HG03066 (cell line): ENCODE measurements around the gene MYO3B.

ENCODE experiments used
- ATAC-seq: cut with Tn5 transposase; IDR thresholded peaks from one replicate; pipeline ENCODE4 v1.9.1; 2021; ENCODE audit warnings: low read depth; ENCODE audit not compliant: unreplicated experiment

Gene MYO3B

DNA sequence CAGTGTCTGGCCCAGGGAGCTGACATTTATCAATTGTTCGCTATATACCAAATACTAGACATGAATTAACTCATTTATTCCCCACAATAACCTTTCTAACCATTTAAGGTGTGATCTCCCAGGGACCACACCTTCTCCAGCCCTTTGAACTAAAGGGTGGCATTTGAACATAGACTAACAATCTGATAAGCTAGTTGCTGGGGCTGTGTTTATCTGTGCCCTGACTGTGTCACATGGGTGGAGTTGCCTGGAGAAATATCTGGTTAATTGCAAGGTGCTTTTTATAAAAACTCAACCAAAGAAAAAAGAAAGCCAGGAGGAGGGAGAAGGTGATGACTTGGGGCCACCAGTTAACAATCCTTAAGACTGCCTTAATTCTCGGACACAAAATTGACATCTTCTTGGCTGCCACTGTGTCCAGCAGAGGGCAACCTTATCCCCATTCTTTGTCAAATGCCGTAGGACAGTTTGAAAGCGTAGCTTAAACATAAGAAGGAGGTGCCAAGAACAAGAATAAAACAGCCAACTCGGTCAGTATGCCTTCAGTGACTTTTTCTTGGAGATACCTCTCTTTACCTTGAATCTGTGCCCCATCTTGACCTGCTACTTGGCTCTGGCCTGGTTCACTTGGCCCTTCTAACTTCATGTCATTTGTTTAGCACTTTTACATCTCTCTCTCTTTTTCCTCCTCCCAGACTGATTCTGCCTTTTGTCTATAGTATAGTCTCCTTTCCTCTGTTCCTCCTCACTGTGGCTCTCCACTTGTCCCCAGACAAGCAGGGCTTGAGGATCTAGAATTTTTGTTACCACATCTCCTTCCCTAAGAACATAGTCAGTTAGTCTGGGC, 183.4 kb downstream of the MYO3B start:
- peak; percentile 70 for ATAC-seq

DNA sequence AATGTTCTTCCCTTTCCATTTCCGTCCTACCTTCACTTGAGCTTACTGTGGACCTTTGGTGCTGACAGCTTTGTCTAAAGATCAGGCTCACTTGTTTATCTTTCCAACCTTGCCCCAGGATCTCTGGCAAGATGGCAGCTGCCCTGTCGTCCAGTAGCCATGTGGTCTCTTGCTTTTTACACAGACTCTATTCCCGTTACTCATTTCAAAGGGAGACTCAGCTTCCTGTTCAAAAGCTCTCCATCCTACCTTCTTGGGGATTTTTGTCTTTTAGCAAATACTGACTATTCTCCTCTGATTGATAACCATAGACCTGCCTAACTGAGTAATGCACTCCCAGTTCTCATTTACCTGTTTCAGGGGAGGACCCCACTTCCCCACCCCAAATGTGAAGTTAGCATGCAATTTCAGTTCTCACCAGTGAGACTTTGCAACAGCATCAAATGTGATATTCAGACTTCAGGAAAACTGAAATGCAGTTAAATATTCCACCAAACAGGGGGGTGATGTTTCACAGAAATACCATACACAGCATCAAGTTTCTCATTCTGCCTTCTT, 184.4 kb downstream of the MYO3B start:
- no peak for ATAC-seq

DNA sequence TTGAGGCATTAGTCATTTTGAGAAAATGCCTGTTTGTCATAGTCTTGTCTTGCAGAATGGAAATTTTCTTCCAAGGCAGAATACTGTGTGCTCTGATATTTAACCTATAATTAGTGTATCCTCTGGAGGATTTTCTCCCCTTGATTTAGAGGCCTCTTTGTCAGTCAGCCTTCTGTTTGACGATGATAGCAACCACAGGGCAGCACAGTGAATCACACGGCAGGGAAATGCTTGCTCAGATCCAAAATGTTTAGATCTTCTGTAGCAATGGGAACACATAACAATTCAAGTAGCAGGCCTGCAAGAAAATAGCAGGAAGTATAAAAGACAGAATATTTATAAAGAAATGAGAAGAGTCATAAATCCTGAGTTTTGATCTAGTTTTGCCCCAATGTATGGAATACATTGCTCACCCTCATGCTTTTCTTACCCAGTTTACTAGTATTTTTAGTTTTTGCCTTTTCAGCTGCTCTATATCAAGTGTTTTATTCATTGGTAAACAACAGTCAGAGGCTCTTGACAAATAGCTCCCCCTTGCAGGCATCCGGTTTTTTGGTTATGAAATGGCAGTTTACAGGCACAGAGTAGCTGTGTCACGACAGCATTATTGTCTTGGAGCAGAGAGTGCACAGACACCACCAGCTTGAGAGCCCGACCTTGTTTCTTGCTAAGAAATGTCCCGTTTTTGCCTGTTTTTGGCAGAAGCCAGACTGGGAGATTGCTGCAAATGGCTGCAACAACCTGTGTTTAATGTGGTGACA, 185.1 kb downstream of the MYO3B start:
- no peak for ATAC-seq

DNA sequence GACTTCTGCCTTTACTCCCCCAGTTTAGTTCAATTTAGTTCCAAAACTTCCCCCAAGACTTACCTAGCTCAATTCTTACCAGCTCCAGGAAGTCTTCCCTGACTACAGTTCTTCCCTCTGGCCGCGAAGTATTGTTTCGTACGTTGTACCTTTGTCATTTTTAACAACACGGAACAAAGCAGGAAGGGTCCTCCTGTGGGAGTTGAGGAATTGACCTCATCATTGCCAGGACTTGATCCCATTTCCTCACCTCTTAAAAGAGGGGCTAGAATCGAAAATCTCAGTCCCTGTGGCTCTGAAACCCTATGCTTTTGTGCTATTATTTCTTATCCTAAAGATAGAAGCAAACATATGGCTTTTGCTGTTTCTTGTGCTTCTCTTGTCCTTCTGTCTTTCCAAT, 187.1 kb downstream of the MYO3B start:
- ATAC-seq: no peak

DNA sequence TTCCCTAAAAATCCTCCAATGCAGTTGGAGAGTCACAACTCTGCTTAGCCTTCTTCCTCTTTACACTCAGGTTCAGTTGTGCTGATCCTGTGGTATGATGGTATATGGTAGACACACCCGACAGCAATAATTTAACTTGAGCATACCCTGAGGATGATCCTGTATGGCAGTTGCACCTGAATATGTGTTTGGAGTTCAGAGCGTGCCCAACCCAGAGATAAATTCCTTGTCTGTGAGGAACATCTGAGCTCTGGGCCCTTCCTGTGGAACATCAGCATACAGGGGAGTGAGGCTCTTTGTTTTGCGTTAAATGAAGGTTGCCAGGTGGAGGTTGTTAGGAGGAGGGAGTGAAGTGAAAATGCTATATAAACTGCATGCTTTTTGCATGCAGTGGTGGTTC, 187.7 kb downstream of the MYO3B start:
- ATAC-seq: no peak

DNA sequence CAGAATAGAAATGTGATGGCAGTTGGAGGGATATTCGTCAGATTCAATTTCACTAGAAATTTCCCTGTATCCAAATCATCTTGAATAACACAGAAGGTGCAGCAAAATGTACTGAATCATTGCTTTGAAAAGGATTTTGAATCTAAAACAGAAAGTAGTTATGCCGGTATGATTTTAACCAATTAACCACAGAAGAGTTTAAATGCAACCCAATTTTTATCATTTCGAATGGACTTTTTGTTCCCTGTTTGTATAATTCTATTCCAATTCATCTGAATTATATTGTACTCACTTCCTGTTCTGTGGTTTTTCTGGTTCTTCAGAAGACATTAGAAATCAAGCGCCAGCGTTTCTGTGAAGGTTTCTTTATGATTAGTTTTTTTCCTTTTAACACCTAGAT, 190.4 kb downstream of the MYO3B start:
- no peak for ATAC-seq

DNA sequence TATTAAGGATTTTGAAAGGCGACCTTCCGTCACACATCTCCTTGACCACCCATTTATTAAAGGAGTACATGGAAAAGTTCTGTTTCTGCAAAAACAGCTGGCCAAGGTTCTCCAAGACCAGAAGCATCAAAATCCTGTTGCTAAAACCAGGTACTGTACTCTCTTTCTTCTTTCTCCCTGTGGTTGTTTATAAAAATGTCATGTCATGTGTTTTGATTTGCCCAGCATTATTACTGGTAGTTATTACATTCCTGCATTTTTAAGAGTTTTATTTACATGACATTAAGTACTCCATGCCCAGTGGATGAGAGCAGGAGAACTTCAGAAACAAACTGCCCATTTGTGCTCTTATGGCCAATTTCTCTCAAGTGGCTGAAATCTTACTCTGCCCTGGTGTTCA, 191.3 kb downstream of the MYO3B start:
- no peak for ATAC-seq

DNA sequence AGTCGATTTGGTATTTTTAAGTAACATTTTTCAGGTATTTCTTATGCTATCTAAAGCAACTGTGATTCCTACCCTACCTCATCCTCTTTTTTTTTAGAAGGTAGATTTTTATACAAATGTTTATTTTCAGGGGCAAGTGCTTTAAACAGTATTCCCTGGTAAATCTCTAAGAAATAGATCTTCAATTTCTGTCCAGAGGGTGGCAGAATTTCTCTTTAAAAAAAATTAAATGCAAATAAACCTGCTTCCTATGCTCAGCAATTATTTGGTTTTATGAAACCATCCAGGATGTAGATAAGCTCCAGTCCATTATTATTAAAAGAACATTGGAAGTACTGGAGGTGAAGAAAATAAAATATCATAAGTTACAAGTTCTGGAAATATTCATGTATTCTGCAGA, 191.9 kb downstream of the MYO3B start:
- ATAC-seq: no peak

DNA sequence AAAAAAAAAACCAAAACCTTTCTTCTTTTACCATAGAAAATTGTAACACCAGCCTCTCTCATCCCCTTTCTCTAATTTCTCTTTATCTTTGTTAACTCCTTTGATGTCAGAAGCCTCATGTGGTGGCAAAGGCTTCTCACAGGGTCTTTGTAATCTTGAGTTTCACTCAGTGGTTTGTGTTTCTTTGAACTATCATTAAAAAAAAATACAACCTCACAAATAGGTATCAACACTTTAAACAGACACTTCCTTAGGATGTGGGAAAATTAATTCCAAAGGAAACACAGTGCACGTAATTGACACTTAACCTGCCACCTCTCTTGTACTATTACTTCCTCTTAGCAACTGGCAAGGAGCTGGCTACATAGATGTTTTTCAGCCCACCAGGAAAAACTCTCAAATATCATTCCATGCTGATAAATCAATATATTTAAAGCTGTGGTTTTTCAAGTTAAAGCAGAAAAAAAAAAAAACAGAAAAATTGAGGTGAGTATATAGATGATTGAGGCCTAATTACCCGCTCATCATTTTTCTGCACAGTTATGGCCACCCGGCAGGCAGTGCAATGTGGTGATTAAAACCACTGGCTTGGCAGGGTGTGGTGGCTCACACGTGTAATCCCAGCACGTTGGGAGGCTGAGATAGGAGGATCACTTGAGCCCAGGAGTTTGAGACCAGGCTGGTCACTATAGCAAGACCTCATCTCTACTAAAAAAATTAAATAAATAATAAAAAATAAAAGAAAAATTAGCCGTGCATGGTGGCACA, 193.5 kb downstream of the MYO3B start:
- ATAC-seq: no peak

DNA sequence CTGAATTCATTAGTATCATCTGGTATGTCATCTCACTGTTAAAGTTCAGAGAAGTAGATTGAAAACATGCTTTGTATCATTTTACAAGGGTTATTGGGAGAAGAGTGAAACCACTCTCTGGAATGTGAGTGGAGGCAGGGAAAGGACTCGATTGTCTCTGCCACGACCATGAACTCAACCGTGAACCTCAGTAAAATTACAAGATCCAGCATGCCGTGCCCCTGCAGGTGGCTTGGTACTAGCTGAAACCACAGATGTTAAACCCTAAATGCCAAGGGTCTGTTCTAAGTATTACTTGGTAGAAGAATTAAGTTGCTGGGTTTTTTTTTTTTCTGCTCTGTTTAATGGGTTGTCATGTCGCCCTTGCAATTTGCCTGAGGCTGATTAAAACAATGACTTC, 197.2 kb downstream of the MYO3B start:
- no peak for ATAC-seq

DNA sequence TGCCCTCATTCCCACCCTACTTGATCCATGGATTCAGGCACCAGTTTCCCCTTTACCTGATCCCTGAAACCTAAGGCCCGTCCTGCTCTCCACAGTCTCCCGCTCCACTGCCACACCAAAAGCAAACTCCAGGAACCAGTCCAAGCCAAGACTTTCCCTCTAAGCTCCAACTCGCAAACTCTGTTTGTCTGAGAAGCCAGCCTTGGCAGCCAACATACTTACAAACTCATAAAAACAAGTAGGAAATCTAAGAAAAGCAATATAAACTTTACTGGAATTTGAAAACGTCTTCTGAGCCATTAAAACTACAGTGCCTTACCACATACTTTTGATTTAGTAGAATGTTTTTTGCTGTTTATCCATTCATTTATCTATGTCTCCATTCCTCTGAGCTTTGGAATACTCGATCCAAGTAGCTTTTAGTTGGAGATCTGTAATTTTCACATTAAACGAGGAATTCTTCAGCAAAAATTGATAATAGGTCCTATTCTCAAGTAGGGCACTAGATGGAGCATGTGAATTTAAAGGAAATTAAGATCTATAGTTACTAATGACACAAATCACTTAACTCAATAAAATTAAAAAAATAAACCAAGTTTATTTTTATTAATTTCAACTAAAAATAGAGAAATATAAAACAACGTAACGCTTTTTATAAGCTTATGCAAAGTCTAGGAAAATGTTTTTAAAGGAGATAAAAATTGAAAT, 199.7 kb downstream of the MYO3B start:
- ATAC-seq: no peak

DNA sequence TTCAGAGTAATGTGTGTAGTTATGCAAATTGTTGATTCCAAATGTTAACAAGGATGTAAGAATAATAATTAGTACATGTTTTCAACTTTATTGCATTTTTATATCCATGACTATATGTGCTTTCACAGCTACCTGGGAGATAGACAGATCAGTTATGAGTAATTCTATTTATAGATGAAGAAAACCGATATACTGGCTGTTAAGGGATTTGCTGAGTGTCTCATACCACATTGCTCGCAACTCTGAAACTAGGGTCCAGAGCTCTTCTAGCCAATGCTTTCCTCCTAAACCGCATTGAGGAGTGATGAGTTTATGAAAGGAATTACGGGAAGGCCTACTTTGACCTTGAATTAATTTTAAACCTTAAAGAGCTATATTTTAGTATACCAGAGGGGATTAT, 202.3 kb downstream of the MYO3B start:
- no peak for ATAC-seq

DNA sequence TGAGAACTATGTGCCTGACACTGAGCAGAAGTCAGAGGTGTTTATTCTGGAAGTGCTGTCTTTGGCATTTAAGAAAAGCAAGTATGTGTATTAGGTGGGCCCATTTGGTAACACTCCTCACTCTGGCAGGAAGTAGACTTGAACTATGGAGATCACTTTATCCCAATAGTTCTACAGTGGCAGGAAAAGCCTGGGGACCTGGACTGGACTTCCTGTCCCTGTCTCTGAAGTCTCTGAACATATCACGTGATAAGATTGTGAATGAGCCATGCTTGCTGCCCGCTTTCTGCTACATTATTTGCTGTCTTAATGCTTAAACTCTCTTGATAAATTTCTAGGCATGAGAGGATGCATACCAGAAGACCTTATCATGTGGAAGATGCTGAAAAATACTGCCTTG, 203.7 kb downstream of the MYO3B start:
- ATAC-seq: no peak

DNA sequence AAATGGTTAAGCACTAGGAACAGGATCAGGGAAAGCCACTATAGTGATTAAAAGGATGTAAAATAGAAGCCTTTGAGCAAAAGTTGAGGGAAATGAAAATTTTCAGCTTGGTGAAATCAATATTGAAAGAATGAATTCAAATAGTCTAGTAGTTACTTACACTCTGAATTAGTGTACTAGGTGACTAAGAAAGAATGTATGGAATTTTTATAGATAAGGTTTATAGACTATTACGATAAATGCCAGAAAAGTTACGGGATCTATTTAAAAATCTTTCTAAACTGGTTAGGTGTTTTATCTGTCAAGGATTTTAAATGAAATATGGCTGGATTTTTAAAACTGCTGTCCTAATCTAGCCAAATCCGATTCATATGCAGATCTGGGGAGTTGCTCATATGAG, 208.6 kb downstream of the MYO3B start:
- ATAC-seq: no peak

DNA sequence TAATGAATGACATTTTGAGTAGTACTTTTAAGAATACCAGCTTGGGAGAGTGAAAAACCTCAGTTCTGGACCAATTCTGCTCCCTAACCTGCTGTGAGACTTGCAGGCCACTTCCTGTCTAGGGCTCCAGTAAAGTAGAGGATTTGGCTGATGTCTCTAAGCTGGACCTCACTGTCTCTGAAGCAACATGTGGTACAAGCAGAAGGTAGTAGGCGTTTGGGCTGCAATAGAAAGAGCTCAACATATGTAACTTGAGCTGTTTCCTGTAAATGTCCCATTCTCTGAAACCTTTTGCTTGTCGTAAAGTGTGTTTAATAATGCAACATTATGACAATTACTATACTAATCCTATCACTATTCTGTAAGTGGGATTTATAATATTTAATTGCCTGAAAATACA, 213.1 kb downstream of the MYO3B start:
- no peak for ATAC-seq

DNA sequence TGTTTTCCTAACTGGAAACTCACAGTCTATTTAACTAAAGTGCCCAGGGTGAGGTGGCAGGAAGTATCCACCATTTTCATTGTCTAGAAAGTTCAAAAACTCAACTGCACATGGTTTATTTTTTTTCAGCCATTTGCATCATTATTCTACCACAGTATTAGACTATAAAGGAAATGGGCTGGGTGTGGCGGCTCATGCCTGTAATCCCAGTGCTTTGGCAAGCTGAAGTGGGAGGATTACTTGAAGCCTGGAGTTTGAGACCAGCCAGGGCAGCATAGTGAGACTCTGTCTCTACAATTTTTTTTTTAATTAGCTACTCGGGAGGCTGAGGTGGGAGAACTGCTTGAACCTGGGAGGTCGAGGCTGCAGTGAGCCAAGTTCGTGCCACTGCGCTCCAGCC, 213.8 kb downstream of the MYO3B start:
- ATAC-seq: no peak

DNA sequence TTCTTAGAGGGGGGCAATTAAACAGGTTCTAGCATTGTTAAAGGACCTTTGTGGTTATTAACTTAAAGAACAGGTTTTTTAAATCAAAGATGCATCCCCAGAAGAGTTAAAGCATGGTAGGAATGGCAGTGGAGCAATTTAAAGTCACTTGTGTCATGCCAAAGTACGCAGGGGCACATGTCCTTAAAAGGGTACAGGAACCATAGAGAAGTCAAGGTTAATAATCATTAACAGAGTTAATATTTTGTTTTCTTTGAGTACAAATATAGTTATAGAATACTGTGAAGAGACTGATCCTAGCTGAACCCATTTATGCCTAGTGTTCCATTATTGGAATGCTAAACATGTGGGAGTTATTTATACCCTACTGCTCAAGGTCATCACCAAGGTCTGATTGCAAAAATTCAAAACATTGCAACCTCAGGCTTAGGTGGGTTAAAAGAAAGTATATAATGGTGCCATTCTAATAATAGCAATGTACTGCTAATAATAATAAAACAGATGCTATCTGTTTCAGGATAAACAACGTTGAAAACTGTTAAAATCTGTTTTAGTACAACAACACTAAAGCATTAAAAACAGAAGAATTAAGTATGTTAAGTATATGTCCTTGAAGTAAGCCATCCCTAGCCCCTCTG, 216.0 kb downstream of the MYO3B start:
- ATAC-seq: no peak

DNA sequence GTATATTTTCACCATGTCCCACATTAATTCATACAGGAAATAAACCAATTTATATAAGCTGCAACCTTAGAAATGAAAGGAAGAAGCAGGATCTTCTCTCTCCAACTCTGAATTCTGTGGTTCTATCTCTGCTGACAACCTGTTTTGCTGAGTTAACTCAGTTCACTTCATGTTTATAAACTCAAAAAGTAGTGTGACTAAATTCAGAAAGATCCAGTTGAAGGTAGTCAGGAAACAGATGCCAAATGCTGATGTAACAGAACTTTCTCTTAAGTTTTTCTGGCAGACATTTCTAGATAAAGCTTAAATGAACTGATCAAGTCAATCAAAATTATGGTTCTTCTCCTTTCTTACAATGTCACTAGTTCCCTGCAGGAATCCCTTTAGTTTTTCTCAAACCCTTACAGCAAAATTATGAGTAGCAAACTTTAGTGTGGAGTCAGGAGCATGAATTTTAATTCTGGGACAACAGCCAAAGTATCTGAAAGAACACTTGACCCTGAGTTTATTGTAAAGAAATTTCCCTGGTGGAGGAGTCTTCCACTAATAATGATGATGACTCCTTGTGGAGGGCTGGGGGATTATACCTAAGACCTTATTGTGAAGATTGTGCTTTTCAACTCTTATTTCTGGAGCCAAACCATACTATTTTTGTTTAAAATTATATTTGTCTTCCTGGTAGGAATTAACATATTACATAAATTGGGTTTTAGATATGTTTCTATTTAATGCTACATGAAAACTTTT, 216.9 kb downstream of the MYO3B start:
- ATAC-seq: no peak

DNA sequence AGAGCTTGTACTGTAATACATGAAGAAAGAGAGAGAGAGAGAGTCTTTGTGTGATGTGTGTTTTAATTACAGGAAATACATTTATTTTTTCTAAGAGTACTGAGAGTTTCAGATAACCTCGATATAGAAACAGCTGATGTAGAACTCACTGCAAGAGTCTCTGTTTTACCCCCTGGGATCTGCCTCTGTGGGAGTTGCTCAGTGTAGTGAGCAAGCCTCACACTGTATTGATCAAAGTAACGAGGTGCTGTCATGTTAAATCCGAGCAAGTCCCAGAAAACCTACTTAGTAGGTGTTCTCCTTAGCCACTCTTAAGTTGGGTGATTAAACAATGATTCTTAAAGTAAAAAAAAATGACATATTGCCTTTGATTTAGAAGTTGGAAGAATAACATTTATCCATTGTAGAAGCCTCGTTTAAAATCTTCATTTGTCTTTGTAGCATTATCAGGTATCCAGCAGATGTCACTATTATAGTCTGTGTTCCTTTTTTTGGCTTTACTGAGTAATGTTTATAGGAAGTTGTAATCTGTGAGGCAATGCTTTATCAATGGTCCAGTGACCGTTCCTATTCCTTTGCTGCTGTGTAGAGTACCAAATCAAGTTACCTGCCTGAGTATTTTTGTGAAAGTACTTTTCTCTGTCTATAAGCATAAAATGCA, 219.0 kb downstream of the MYO3B start:
- ATAC-seq: no peak
